GM23338 (cell line): ENCODE data around the gene FGFRL1. TPM values are rescaled to one million over a fixed set of nuclear protein-coding genes. Genes with fewer than 3 reads are reported as not detected.

ENCODE experiments used
- ATAC-seq: fragments of 200-7000 bp; cut with Tn5 transposase; 3 replicates; pipeline ENCODE4 v1.9.1; 2020
- DNase-seq: peaks from one replicate; pipeline ENCODE4 v3.0.0-alpha.2; 2015; ENCODE audit warnings: low spot score
- H2AFZ ChIP-seq: fragments of 200-600 bp; sonication (generic); 2 replicates; pipeline ENCODE4 v1.8.0; 2016; ENCODE audit warnings: antibody characterized with exemption, mild to moderate bottlenecking, moderate library complexity
- H3F3A ChIP-seq: fragments of 200-600 bp; sonication (generic); replicated peaks from 2 replicates; pipeline ENCODE4 v1.8.0; 2017; ENCODE audit warnings: antibody characterized with exemption, mixed run types, low read depth
- H3K27ac ChIP-seq: fragments of 200-600 bp; sonication (generic); 2 replicates; pipeline ENCODE4 v1.6.1; 2016; ENCODE audit warnings: low read depth
- H3K27me3 ChIP-seq: fragments of 200-600 bp; sonication (generic); 2 replicates; pipeline ENCODE4 v1.8.0; 2016; ENCODE audit warnings: mild to moderate bottlenecking, mixed run types, moderate library complexity; ENCODE audit not compliant: insufficient read depth
- H3K36me3 ChIP-seq: fragments of 200-600 bp; sonication (generic); 2 replicates; pipeline ENCODE4 v1.8.0; 2016; ENCODE audit warnings: mild to moderate bottlenecking; ENCODE audit not compliant: insufficient read depth
- H3K4me1 ChIP-seq: fragments of 200-600 bp; sonication (generic); 2 replicates; pipeline ENCODE4 v1.8.0; 2016; ENCODE audit warnings: mild to moderate bottlenecking, moderate library complexity; ENCODE audit not compliant: insufficient read depth
- H3K4me2 ChIP-seq: fragments of 200-600 bp; sonication (generic); 2 replicates; pipeline ENCODE4 v1.7.1; 2017; ENCODE audit warnings: mixed run types
- H3K4me3 ChIP-seq: fragments of 200-600 bp; sonication (generic); 2 replicates; pipeline ENCODE4 v1.6.1; 2016; ENCODE audit warnings: mixed run types
- H3K79me2 ChIP-seq: fragments of 200-600 bp; sonication (generic); replicated peaks from 2 replicates; pipeline ENCODE4 v1.8.0; 2017; ENCODE audit warnings: mild to moderate bottlenecking; ENCODE audit not compliant: insufficient read depth
- H3K9me2 ChIP-seq: fragments of 200-600 bp; sonication (generic); 2 replicates; pipeline ENCODE4 v1.8.0; 2017; ENCODE audit not compliant: insufficient read depth
- H4K20me1 ChIP-seq: fragments of 200-600 bp; sonication (generic); replicated peaks from 2 replicates; pipeline ENCODE4 v1.8.0; 2017; ENCODE audit warnings: mild to moderate bottlenecking; ENCODE audit not compliant: insufficient read depth
- H3K27ac Mint-ChIP-seq: 2 replicates; pipeline ENCODE4 v1.8.0; 2020; ENCODE audit warnings: inconsistent platforms, mild to moderate bottlenecking, moderate library complexity, mixed read lengths
- H3K27me3 Mint-ChIP-seq: 3 replicates; pipeline ENCODE4 v1.8.0; 2022; ENCODE audit warnings: low read depth, mild to moderate bottlenecking, moderate library complexity, mixed read lengths, inconsistent platforms; ENCODE audit not compliant: insufficient read depth, poor library complexity
- H3K36me3 Mint-ChIP-seq: 3 replicates; pipeline ENCODE4 v1.8.0; 2021; ENCODE audit warnings: low read depth, mild to moderate bottlenecking, inconsistent platforms, moderate library complexity, mixed read lengths
- H3K4me1 Mint-ChIP-seq: 3 replicates; pipeline ENCODE4 v1.8.0; 2020; ENCODE audit warnings: mild to moderate bottlenecking, inconsistent platforms, mixed read lengths
- H3K4me3 Mint-ChIP-seq: 3 replicates; pipeline ENCODE4 v1.8.0; 2021; ENCODE audit warnings: moderate library complexity, mild to moderate bottlenecking, inconsistent platforms, mixed read lengths
- H3K9me3 Mint-ChIP-seq: 3 replicates; pipeline ENCODE4 v1.8.0; 2020; ENCODE audit warnings: moderate library complexity, mild to moderate bottlenecking, inconsistent platforms, mixed read lengths
- CREB1 ChIP-seq: fragments of 250-450 bp; sonication (Bioruptor Pico); IDR thresholded peaks from 2 replicates; pipeline ENCODE4 v1.5.0; 2020; ENCODE audit warnings: low read depth, mild to moderate bottlenecking, moderate library complexity
- ETS1 ChIP-seq: IDR thresholded peaks from 2 replicates; pipeline ENCODE4 v1.6.1; 2016; ENCODE audit warnings: antibody characterized with exemption
- EZH2 ChIP-seq: fragments of 200-600 bp; sonication (generic); IDR thresholded peaks from one replicate; pipeline ENCODE4 v1.8.0; 2017; ENCODE audit warnings: antibody characterized with exemption, mild to moderate bottlenecking, low read depth; ENCODE audit not compliant: unreplicated experiment
- NANOG ChIP-seq: IDR thresholded peaks from 2 replicates; pipeline ENCODE4 v1.6.1; 2016; ENCODE audit warnings: antibody characterized with exemption, borderline replicate concordance
- POLR2AphosphoS5 ChIP-seq: IDR thresholded peaks from 2 replicates; pipeline ENCODE4 v1.6.1; 2016; ENCODE audit warnings: antibody characterized with exemption, low read depth
- ZNF114 ChIP-seq: fragments of 250-450 bp; sonication (Bioruptor Pico); IDR thresholded peaks from 2 replicates; pipeline ENCODE4 v1.5.0; 2020; ENCODE audit warnings: mild to moderate bottlenecking, moderate library complexity
- ZNF331 ChIP-seq: fragments of 250-450 bp; sonication (Bioruptor Pico); IDR thresholded peaks from 2 replicates; pipeline ENCODE4 v1.5.0; 2020; ENCODE audit warnings: low read depth, mild to moderate bottlenecking, moderate library complexity
- ZNF462 ChIP-seq: fragments of 250-450 bp; sonication (Bioruptor Pico); IDR thresholded peaks from 2 replicates; pipeline ENCODE4 v1.5.0; 2020; ENCODE audit warnings: mild to moderate bottlenecking, moderate library complexity
- polyA plus RNA-seq: library from polyadenylated mRNA; unstranded; fragments of >200 nt; fragmentation: Nextera tagmentation; extraction: Ambion mirVana; gene quantifications from 2 replicates; pipeline ENCODE4 v1.2.1, GENCODE V29; 2016
- total RNA-seq: library from RNA; depleted of rRNA; stranded (reverse); fragments of >200 nt; shearing (Covaris generic); gene quantifications from 2 replicates; pipeline ENCODE4 v1.2.3, GENCODE V29; 2014
- TF ChIP-seq, protein P1 (sequence below): IDR thresholded peaks from one replicate; pipeline ENCODE4 v1.6.1; 2018; ENCODE audit warnings: antibody characterized with exemption; ENCODE audit not compliant: unreplicated experiment

Gene FGFRL1
- total and polyA plus RNA-seq, 2 experiments from 2014 or later = 7.0 to 35.8 TPM

GRCh38 chr4:1015746-1016145 lies 4.3 kb downstream of the FGFRL1 start (continued):
- no peak for TF ChIP-seq ZNF114 (CRISPR knock-in tag)
- no peak for TF ChIP-seq ETS1
- no peak for TF ChIP-seq ZNF331 (CRISPR knock-in tag)
- TF ChIP-seq NANOG = no peak
- TF ChIP-seq POLR2AphosphoS5 = no peak
- TF ChIP-seq, protein P1, sequence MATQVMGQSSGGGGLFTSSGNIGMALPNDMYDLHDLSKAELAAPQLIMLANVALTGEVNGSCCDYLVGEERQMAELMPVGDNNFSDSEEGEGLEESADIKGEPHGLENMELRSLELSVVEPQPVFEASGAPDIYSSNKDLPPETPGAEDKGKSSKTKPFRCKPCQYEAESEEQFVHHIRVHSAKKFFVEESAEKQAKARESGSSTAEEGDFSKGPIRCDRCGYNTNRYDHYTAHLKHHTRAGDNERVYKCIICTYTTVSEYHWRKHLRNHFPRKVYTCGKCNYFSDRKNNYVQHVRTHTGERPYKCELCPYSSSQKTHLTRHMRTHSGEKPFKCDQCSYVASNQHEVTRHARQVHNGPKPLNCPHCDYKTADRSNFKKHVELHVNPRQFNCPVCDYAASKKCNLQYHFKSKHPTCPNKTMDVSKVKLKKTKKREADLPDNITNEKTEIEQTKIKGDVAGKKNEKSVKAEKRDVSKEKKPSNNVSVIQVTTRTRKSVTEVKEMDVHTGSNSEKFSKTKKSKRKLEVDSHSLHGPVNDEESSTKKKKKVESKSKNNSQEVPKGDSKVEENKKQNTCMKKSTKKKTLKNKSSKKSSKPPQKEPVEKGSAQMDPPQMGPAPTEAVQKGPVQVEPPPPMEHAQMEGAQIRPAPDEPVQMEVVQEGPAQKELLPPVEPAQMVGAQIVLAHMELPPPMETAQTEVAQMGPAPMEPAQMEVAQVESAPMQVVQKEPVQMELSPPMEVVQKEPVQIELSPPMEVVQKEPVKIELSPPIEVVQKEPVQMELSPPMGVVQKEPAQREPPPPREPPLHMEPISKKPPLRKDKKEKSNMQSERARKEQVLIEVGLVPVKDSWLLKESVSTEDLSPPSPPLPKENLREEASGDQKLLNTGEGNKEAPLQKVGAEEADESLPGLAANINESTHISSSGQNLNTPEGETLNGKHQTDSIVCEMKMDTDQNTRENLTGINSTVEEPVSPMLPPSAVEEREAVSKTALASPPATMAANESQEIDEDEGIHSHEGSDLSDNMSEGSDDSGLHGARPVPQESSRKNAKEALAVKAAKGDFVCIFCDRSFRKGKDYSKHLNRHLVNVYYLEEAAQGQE = no peak

DNA sequence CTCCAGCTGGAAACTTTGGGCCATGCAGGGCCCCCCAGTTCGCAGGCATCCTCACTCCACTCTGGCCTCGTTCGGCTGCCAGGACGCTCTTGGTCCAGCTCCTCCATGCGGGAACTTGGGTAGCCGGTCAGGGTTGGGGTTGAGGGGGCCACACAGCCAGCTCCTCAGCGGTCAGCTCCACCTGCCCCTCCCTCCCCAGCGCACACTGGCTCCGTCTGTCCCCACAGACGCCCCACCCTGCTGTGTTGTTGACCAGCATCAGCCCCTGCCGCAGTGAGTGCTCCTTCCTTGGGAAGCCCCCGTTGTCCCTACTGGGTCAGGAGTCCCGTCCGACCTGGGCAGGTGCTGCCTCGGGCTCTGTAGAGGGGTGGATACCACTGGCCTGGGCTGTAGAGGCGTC lies 5.8 kb downstream of the FGFRL1 start:
- Histone ChIP-seq H3F3A (no peaks in the 10 kb centered on the region), H3K36me3 (no peaks in the 10 kb centered on the region), H4K20me1 (peaks cover 6% of the 10 kb centered on the region; the same call in 1 of the 2 replicates), H3K4me1 (no peaks in the 10 kb centered on the region), H3K9me2 (no peaks in the 10 kb centered on the region), H3K4me3 (no peak overlapping the region), H3K27me3 (no peaks in the 10 kb centered on the region), H3K27ac (no peak overlapping the region), H3K79me2 (0 out of 2 replicates have a peak, but pooled peaks cover 3% of the 10 kb centered on the region), H2AFZ (no peak overlapping the region), H3K4me2 (no peak overlapping the region)
- peaks cover 3% of the 10 kb centered on the region for H3K27me3 Mint-ChIP-seq
- no peak for DNase-seq
- ATAC-seq = no peak
- no peaks in the 10 kb centered on the region for H3K9me3 Mint-ChIP-seq
- H3K27ac Mint-ChIP-seq = no peak overlapping the region
- no peak overlapping the region for H3K4me3 Mint-ChIP-seq
- H3K36me3 Mint-ChIP-seq = no peaks in the 10 kb centered on the region; the same call in 2 of the 3 replicates
- H3K4me1 Mint-ChIP-seq = no peaks in the 10 kb centered on the region; the same call in 1 of the 3 replicates
- TF ChIP-seq CREB1 (CRISPR knock-in tag) (no peak), EZH2 (no peak), ETS1 (no peak), ZNF462 (CRISPR knock-in tag) (no peak), NANOG (no peak)
- TF ChIP-seq, protein P1 = no peak
